WTC11 (cell line): ENCODE results near the gene MMP19.

ENCODE experiments used
- CREB1 ChIP-seq: sonication (generic); formaldehyde crosslinking; IDR thresholded peaks from 2 replicates; pipeline ENCODE4 v1.8.0; 2023; ENCODE audit warnings: mild to moderate bottlenecking, missing genetic modification reagents
- E2F1 ChIP-seq: sonication (generic); formaldehyde crosslinking; IDR thresholded peaks from 2 replicates; pipeline ENCODE4 v1.8.0; 2022; ENCODE audit warnings: mild to moderate bottlenecking, missing genetic modification reagents
- FOXP1 ChIP-seq: sonication (generic); formaldehyde crosslinking; IDR thresholded peaks from 2 replicates; pipeline ENCODE4 v1.8.0; 2022; ENCODE audit warnings: missing genetic modification reagents, mild to moderate bottlenecking, moderate library complexity, borderline replicate concordance
- TCF7 ChIP-seq: sonication (generic); formaldehyde crosslinking; IDR thresholded peaks from 2 replicates; pipeline ENCODE4 v1.8.0; 2022; ENCODE audit warnings: mild to moderate bottlenecking, low read depth, missing genetic modification reagents, moderate library complexity
- USF2 ChIP-seq: sonication (generic); formaldehyde crosslinking; IDR thresholded peaks from 2 replicates; pipeline ENCODE4 v1.8.1; 2023; ENCODE audit warnings: mild to moderate bottlenecking, missing genetic modification reagents, moderate library complexity
- TF ChIP-seq, protein P1 (sequence below): fragments of 200-600 bp; IDR thresholded peaks from 2 replicates; pipeline ENCODE4 v1.8.0; 2022; ENCODE audit warnings: antibody characterized with exemption
- TF ChIP-seq, protein P2 (sequence below): sonication (generic); formaldehyde crosslinking; IDR thresholded peaks from 2 replicates; pipeline ENCODE4 v1.8.1; 2023; ENCODE audit warnings: mild to moderate bottlenecking, moderate library complexity, missing genetic modification reagents

DNA sequence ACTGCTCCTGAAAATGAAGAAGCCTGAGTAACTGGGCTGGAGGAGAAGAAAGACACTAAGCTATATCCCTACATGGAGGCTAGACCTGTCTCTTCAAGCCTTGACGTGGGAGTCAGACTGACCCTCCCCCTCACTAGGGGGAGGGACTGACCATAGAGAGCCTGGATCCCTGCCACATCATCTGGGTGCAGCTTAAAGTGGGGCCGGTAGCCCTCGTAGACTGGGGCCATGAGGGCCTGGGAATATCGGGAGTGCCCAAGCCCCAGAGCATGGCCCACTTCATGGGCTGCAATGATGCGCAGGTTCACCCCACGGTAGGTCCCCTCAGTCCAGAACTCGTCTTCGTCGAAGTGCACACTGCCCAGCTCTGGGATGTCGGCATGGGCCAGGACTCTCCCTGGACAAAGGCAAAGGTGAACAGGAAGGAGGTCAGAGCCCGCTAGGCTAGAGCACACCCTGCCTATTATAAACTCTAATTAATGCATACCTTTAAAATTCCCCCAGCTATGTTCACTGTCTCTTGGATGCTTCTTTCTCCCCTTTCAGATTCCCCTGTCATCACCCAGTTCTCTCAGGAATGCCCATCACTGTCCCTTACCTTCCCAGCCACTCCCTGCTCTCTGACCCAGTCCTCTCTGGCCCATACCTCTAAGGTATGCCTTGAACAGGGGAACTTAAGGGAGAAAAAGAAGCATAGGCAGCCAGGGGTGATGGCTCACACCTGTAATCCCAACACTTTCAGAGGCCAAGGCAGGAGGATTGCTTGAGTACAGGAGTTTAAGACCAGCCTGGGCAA is 3.2 kb downstream of the MMP19 start:
- TF ChIP-seq, protein P1, sequence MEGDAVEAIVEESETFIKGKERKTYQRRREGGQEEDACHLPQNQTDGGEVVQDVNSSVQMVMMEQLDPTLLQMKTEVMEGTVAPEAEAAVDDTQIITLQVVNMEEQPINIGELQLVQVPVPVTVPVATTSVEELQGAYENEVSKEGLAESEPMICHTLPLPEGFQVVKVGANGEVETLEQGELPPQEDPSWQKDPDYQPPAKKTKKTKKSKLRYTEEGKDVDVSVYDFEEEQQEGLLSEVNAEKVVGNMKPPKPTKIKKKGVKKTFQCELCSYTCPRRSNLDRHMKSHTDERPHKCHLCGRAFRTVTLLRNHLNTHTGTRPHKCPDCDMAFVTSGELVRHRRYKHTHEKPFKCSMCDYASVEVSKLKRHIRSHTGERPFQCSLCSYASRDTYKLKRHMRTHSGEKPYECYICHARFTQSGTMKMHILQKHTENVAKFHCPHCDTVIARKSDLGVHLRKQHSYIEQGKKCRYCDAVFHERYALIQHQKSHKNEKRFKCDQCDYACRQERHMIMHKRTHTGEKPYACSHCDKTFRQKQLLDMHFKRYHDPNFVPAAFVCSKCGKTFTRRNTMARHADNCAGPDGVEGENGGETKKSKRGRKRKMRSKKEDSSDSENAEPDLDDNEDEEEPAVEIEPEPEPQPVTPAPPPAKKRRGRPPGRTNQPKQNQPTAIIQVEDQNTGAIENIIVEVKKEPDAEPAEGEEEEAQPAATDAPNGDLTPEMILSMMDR: no peak
- TF ChIP-seq FOXP1 (no peak), E2F1 (CRISPR knock-in tag) (no peak), TCF7 (CRISPR knock-in tag) (no peak), USF2 (CRISPR knock-in tag) (no peak), CREB1 (CRISPR knock-in tag) (no peak)
- TF ChIP-seq, protein P2, sequence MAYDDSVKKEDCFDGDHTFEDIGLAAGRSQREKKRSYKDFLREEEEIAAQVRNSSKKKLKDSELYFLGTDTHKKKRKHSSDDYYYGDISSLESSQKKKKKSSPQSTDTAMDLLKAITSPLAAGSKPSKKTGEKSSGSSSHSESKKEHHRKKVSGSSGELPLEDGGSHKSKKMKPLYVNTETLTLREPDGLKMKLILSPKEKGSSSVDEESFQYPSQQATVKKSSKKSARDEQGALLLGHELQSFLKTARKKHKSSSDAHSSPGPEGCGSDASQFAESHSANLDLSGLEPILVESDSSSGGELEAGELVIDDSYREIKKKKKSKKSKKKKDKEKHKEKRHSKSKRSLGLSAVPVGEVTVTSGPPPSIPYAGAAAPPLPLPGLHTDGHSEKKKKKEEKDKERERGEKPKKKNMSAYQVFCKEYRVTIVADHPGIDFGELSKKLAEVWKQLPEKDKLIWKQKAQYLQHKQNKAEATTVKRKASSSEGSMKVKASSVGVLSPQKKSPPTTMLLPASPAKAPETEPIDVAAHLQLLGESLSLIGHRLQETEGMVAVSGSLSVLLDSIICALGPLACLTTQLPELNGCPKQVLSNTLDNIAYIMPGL (CRISPR knock-in tag): no peak
